Naive thymus-derived CD4-positive, alpha-beta T cell (primary cell): Measurements from ENCODE around the gene RRP7A. TPM values are rescaled to one million over a fixed set of nuclear protein-coding genes. Genes with fewer than 3 reads are reported as not detected.
"Not testable (repeated sequence)": the region's sequence is repeated elsewhere in the genome, so short reads cannot be mapped to it uniquely, and the experiment has no call there.

Experiments used
- ATAC-seq: fragments of 150-1000 bp; cut with Tn5 transposase; 2 replicates; pipeline ENCODE4 v1.10.0; 2021; ENCODE audit warnings: mild to moderate bottlenecking, moderate library complexity
- CTCF ChIA-PET: fragments of 350-600 bp; sonication (Branson Sonifier 250); formaldehyde crosslinking; loops from one replicate; lab custom pipeline; 2021; ENCODE audit warnings: antibody characterized with exemption; lab: Charles Lee
- POLR2A ChIA-PET: fragments of 350-600 bp; sonication (Branson Sonifier 250); formaldehyde crosslinking; loops from one replicate; lab custom pipeline; 2021; ENCODE audit warnings: antibody characterized with exemption, inconsistent platforms; lab: Charles Lee
- DNase-seq, 9 donors: peaks; one replicate each; pipeline versions ENCODE4 v3.0.0 to v3.0.0-alpha.2; 2020 to 2022; ENCODE audit warnings: mixed read lengths in 1 of 9
- H3K27ac ChIP-seq: one replicate; pipeline ENCODE4 v1.7.0; 2013; ENCODE audit warnings: mild to moderate bottlenecking, low read depth, low read length, moderate library complexity
- H3K27me3 ChIP-seq, 2 donors: one replicate each; pipeline ENCODE4 v1.7.0; 2013; ENCODE audit warnings: low read length in 2 of 2, mild to moderate bottlenecking in 2 of 2, moderate library complexity in 2 of 2; ENCODE audit not compliant: control insufficient read depth in 2 of 2, insufficient read depth in 2 of 2
- H3K36me3 ChIP-seq, 3 experiments: 1 replicate in 2 of 3; 2 replicates in 1 of 3; pipeline ENCODE4 v1.7.0; 2013; ENCODE audit warnings: low read length in 3 of 3, mild to moderate bottlenecking in 3 of 3, moderate library complexity in 1 of 3; ENCODE audit not compliant: insufficient read depth in 3 of 3, control insufficient read depth in 2 of 3
- H3K4me1 ChIP-seq, 2 donors: one replicate each; pipeline ENCODE4 v1.7.0; 2013; ENCODE audit warnings: low read length in 2 of 2, mild to moderate bottlenecking in 2 of 2, moderate library complexity in 1 of 2; ENCODE audit not compliant: control insufficient read depth in 2 of 2, insufficient read depth in 2 of 2
- H3K4me3 ChIP-seq: 2 replicates; pipeline ENCODE4 v1.7.0; 2013; ENCODE audit warnings: mild to moderate bottlenecking, low read length
- H3K9me3 ChIP-seq, 3 experiments: 1 replicate in 2 of 3; 2 replicates in 1 of 3; pipeline ENCODE4 v1.7.0; 2013; ENCODE audit warnings: low read length in 3 of 3; ENCODE audit not compliant: control insufficient read depth in 2 of 3
- H3K27ac Mint-ChIP-seq, 9 donors: one replicate each; pipeline ENCODE4 v1.8.0; 2020 to 2022; ENCODE audit warnings: mixed read lengths in 9 of 9, mild to moderate bottlenecking in 8 of 9, moderate library complexity in 5 of 9, inconsistent platforms in 2 of 9
- H3K27me3 Mint-ChIP-seq, 5 donors: one replicate each; pipeline ENCODE4 v1.8.0; 2021 to 2022; ENCODE audit warnings: mixed read lengths in 5 of 5, mild to moderate bottlenecking in 1 of 5
- H3K36me3 Mint-ChIP-seq, 5 donors: one replicate each; pipeline ENCODE4 v1.8.0; 2020 to 2022; ENCODE audit warnings: mixed read lengths in 5 of 5, mild to moderate bottlenecking in 3 of 5, inconsistent platforms in 1 of 5
- H3K4me1 Mint-ChIP-seq, 7 donors: one replicate each; pipeline ENCODE4 v1.8.0; 2020 to 2022; ENCODE audit warnings: mixed read lengths in 7 of 7, mild to moderate bottlenecking in 3 of 7, inconsistent platforms in 1 of 7
- H3K4me3 Mint-ChIP-seq, 10 donors: one replicate each; pipeline ENCODE4 v1.8.0; 2020 to 2022; ENCODE audit warnings: mild to moderate bottlenecking in 10 of 10, mixed read lengths in 10 of 10, moderate library complexity in 6 of 10, inconsistent platforms in 2 of 10
- H3K9me3 Mint-ChIP-seq, 11 donors: one replicate each; pipeline ENCODE4 v1.8.0; 2020 to 2022; ENCODE audit warnings: mixed read lengths in 11 of 11, mild to moderate bottlenecking in 4 of 11, inconsistent platforms in 1 of 11, moderate library complexity in 1 of 11
- intact Hi-C, 2 donors: fragments of 100-400 bp; cut with micrococcal nuclease; formaldehyde crosslinking; loops; one replicate each; pipeline ENCODE4 v1.15.1; 2023
- polyA plus RNA-seq, 2 donors: library from polyadenylated mRNA; unstranded; fragments of 300-500 nt; fragmentation: Illumina TruSeq; gene quantifications; one replicate each; pipeline ENCODE4 v1.2.3, GENCODE V29; 2021
- total RNA-seq, 6 experiments: library from RNA in 5 of 6; stranded (reverse) in 5 of 6; gene quantifications; 1 replicate in 5 of 6; 2 replicates in 1 of 6; pipeline ENCODE4 v1.2.3 and lab custom pipeline; 2021 to 2026

RRP7A gene
- total and polyA plus RNA-seq, 7 experiments from 2014 or later: 39.3 to 125 (median 52.0) TPM

GRCh38 chr22:42562279-42562678 is 42.7 kb upstream of the RRP7A start:
- CTCF ChIA-PET: interaction anchor here (1.1 kb wide), 1 partner anchor 10 kb away, joined by 3 read pairs; no protein-coding TSS in a partner anchor
- POLR2A ChIA-PET: interaction anchor here (0.9 kb wide), 1 partner anchor 731 kb away, joined by 3 read pairs; no protein-coding TSS in a partner anchor
- no peaks in the 10 kb centered on the region for H3K9me3 ChIP-seq
- H3K36me3 ChIP-seq: peaks cover 0 to 5% (median 0%) of the 10 kb centered on the region in 3 experiments
- no peaks in the 10 kb centered on the region for H3K9me3 Mint-ChIP-seq
- peaks cover 0 to 4% (median 0%) of the 10 kb centered on the region in 5 donors for H3K36me3 Mint-ChIP-seq
- peak overlapping the region in 1 of 9 donors; percentile 23 for H3K27ac Mint-ChIP-seq
- no peak overlapping the region for H3K27ac ChIP-seq
- intact Hi-C loops: no loop called here
- H3K4me3 Mint-ChIP-seq: no peak overlapping the region
- H3K4me3 ChIP-seq: no peak overlapping the region
- H3K4me1 Mint-ChIP-seq: peaks cover 0 to 8% (median 4%) of the 10 kb centered on the region in 7 donors
- ATAC-seq (no peak), DNase-seq (no peak)
- H3K27me3 ChIP-seq: no peaks in the 10 kb centered on the region
- no peaks in the 10 kb centered on the region for H3K4me1 ChIP-seq
- no peaks in the 10 kb centered on the region for H3K27me3 Mint-ChIP-seq

DNA sequence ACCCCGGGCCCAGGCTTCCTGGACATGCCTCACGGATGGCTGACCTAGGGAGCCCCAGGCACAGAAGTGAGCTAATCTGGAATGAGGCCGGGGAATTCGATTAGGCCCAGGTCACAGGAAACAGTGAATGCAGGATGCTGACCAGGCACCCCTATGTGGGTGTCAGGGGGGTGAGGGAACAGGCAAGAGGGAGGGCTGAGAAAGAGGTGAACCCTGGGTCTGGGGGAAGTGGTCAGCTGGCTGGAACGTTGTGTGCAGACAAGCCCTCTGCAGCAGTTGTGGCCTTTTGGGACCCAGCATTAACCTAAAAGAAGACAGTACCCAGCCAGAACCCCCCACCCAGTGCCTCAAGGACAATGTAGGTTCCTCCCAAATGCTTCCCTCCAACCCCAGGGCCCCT is 42.3 kb upstream of the RRP7A start:
- Mint-ChIP-seq H3K27ac (no peak overlapping the region), H3K36me3 (peaks cover 0 to 4% (median 0%) of the 10 kb centered on the region in 5 donors), H3K4me3 (no peak overlapping the region), H3K9me3 (no peaks in the 10 kb centered on the region), H3K4me1 (peaks cover 0 to 8% (median 4%) of the 10 kb centered on the region in 7 donors), H3K27me3 (no peaks in the 10 kb centered on the region)
- intact Hi-C loops: no loop called here
- no peaks in the 10 kb centered on the region for H3K27me3 ChIP-seq
- no peaks in the 10 kb centered on the region for H3K4me1 ChIP-seq
- H3K27ac ChIP-seq: no peak overlapping the region
- no peak for DNase-seq
- no peak for ATAC-seq
- POLR2A ChIA-PET: interaction anchor here (0.9 kb wide), 1 partner anchor 730 kb away, joined by 3 read pairs; no protein-coding TSS in a partner anchor
- H3K36me3 ChIP-seq: peaks cover 0 to 5% (median 0%) of the 10 kb centered on the region in 3 experiments
- CTCF ChIA-PET: interaction anchor here (1.1 kb wide), 1 partner anchor 9 kb away, joined by 3 read pairs; no protein-coding TSS in a partner anchor
- H3K9me3 ChIP-seq: no peaks in the 10 kb centered on the region
- H3K4me3 ChIP-seq: no peak overlapping the region

DNA sequence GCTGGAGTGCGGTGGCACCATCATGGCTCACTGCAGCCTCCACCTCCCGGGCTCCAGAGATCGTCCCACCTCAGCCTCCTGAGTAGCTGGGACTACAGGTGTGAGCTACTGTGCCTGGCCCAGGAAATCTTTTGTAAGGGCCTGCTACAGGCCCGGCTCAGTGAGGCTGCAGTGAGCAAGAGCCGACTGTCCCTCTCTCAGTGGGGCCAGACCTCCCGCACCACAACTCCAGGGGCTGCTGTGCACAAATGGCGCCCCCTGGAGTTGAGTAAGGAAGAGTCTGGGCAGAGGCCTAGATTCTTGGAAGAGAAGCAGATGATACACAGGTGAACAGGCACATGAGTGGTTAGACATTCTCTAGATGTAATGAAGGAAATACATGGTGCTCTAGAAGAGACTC is 41.2 kb upstream of the RRP7A start:
- Histone ChIP-seq H3K9me3 (no peaks in the 10 kb centered on the region), H3K36me3 (peaks cover 0 to 2% (median 0%) of the 10 kb centered on the region in 3 experiments), H3K27me3 (no peaks in the 10 kb centered on the region), H3K27ac (no peak overlapping the region), H3K4me3 (no peak overlapping the region), H3K4me1 (no peaks in the 10 kb centered on the region)
- H3K9me3 Mint-ChIP-seq: no peaks in the 10 kb centered on the region
- DNase-seq (no peak), ATAC-seq (no peak)
- peaks cover 0 to 4% (median 0%) of the 10 kb centered on the region in 5 donors for H3K36me3 Mint-ChIP-seq
- POLR2A ChIA-PET: no interaction called here
- no peak overlapping the region for H3K4me3 Mint-ChIP-seq
- intact Hi-C loops: no loop called here
- CTCF ChIA-PET: interaction anchor here (0.6 to 1.6 kb wide), 2 partner anchors 9 to 29 kb away, joined by 3 read pairs; no protein-coding TSS in a partner anchor
- peaks cover 0 to 8% (median 4%) of the 10 kb centered on the region in 7 donors for H3K4me1 Mint-ChIP-seq
- no peaks in the 10 kb centered on the region for H3K27me3 Mint-ChIP-seq
- H3K27ac Mint-ChIP-seq: peak overlapping the region in 2 of 9 donors; percentile 15 to 45

DNA sequence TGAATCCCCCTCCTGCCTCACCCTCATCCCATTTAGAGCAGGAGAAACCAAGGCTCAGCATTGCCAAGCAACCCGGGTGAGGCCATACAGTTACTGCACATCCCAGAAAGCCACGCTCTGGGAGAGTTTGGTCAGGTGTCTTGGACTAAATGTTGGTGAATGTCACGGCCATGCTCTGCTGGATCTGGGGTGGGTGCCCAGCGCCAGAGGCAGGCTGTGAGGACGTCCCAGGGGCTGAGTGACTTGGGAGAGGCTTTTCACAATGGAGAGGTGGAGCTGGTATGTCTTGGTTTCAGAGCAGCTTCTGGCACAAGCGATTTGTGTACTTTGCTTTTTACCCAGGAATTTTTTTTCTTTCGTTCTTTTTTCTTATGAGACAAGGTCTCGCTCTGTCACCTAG is 40.8 kb upstream of the RRP7A start:
- no peak for ATAC-seq
- Mint-ChIP-seq H3K36me3 (peaks cover 0 to 4% (median 0%) of the 10 kb centered on the region in 5 donors), H3K9me3 (no peaks in the 10 kb centered on the region), H3K4me1 (peaks cover 0 to 8% (median 4%) of the 10 kb centered on the region in 7 donors), H3K27me3 (no peaks in the 10 kb centered on the region), H3K27ac (no peak overlapping the region), H3K4me3 (no peak overlapping the region)
- Histone ChIP-seq H3K27me3 (no peaks in the 10 kb centered on the region), H3K9me3 (no peaks in the 10 kb centered on the region), H3K4me1 (no peaks in the 10 kb centered on the region), H3K36me3 (no peaks in the 10 kb centered on the region), H3K27ac (no peak overlapping the region), H3K4me3 (no peak overlapping the region)
- POLR2A ChIA-PET: interaction anchor here (0.6 kb wide), 2 partner anchors 90 to 843 kb away, joined by 3 to 4 read pairs; no protein-coding TSS in a partner anchor
- CTCF ChIA-PET: interaction anchor here (1.6 kb wide), 1 partner anchor 9 kb away, joined by 3 read pairs; no protein-coding TSS in a partner anchor
- intact Hi-C loops: no loop called here
- DNase-seq: no peak

GRCh38 chr22:42553475-42554361 is 34.1 kb upstream of the RRP7A start, which contains the start of gene SERHL2:
Gene SERHL2, plus strand, starts transcription at chr22:42553956. Its CDS starts 65 bp downstream, at chr22:42554021.
- no peaks in the 10 kb centered on the region for H3K9me3 ChIP-seq
- H3K36me3 ChIP-seq: no peaks in the 10 kb centered on the region
- Mint-ChIP-seq H3K4me1 (peaks cover 0 to 16% (median 9%) of the 10 kb centered on the region in 7 donors), H3K27ac (peak within 1 kb of the TSS in 6 of 9 donors; percentile 30 to 55 (median 48)), H3K9me3 (peaks cover 0 to 10% (median 0%) of the 10 kb centered on the region in 11 donors), H3K4me3 (peak within 1 kb of the TSS; percentile 69 to 92 (median 84)), H3K27me3 (peaks cover 0 to 4% (median 0%) of the 10 kb centered on the region in 5 donors), H3K36me3 (no peaks in the 10 kb centered on the region)
- no peaks in the 10 kb centered on the region for H3K27me3 ChIP-seq
- DNase-seq (peak; percentile 59 to 92 (median 77)), ATAC-seq (peak; percentile 97)
- H3K4me3 ChIP-seq: peak within 1 kb of the TSS; percentile 77
- H3K27ac ChIP-seq: peak within 1 kb of the TSS; percentile 47
- intact Hi-C loops: loop anchor here (2.0 to 5.0 kb wide), 7 partner anchors 21 to 587 kb away; partner anchors contain the start of genes POLDIP3 (in 1 of the 2) and RRP7A (in 1 of the 2)
- peaks cover 0 to 4% of the 10 kb centered on the region in 2 donors for H3K4me1 ChIP-seq
- CTCF ChIA-PET: no interaction called here
- POLR2A ChIA-PET: no interaction called here

DNA sequence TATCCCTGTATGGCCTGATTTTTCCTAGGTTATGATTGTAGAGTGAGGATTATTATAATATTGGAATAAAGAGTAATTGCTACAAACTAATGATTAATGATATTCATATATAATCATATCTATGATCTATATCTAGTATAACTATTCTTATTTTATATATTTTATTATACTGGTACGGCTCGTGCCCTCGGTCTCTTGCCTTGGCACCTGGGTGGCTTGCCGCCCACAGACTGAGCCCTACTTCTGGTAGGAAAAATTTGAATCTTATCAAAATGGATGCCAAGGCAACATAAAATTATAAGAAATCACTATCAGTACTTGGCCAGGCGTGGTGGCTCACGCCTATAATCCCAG is 32.7 kb upstream of the RRP7A start:
- H3K27me3 Mint-ChIP-seq, DNase-seq, ATAC-seq, H3K36me3 ChIP-seq, H3K27ac ChIP-seq, H3K4me1 ChIP-seq, H3K27me3 ChIP-seq, H3K9me3 Mint-ChIP-seq, H3K4me3 ChIP-seq, H3K9me3 ChIP-seq, H3K36me3 Mint-ChIP-seq, POLR2A ChIA-PET: not testable (repeated sequence)
- Mint-ChIP-seq H3K27ac (peak overlapping the region in 1 of 9 donors; percentile 65), H3K4me3 (peak overlapping the region; percentile 26 to 90 (median 72)), H3K4me1 (peaks cover 0 to 16% (median 9%) of the 10 kb centered on the region in 7 donors)
- intact Hi-C loops: loop anchor here (2.0 to 5.0 kb wide), 7 partner anchors 19 to 585 kb away; partner anchors contain the start of genes POLDIP3 (in 1 of the 2) and RRP7A (in 1 of the 2)
- CTCF ChIA-PET: interaction anchor here (0.6 to 0.8 kb wide), 3 partner anchors 10 to 386 kb away, joined by 3 read pairs; no protein-coding TSS in a partner anchor
